GM12873 (cell line): ENCODE data around the gene GLP1R.
A peak's percentile ranks its signal among the peaks of the same experiment; 100 is the strongest.

ENCODE experiments used
- TF ChIP-seq, protein P1 (sequence below): IDR thresholded peaks from 2 replicates; pipeline ENCODE4 v1.5.1; 2012; ENCODE audit warnings: low read depth, mild to moderate bottlenecking, moderate library complexity, low read length, control low read depth; ENCODE audit not compliant: insufficient read depth; ENCODE audit errors: missing control alignments

The GLP1R gene

GRCh38 chr6:39026175-39026574, 22.4 kb upstream of the GLP1R start:
- TF ChIP-seq, protein P1, sequence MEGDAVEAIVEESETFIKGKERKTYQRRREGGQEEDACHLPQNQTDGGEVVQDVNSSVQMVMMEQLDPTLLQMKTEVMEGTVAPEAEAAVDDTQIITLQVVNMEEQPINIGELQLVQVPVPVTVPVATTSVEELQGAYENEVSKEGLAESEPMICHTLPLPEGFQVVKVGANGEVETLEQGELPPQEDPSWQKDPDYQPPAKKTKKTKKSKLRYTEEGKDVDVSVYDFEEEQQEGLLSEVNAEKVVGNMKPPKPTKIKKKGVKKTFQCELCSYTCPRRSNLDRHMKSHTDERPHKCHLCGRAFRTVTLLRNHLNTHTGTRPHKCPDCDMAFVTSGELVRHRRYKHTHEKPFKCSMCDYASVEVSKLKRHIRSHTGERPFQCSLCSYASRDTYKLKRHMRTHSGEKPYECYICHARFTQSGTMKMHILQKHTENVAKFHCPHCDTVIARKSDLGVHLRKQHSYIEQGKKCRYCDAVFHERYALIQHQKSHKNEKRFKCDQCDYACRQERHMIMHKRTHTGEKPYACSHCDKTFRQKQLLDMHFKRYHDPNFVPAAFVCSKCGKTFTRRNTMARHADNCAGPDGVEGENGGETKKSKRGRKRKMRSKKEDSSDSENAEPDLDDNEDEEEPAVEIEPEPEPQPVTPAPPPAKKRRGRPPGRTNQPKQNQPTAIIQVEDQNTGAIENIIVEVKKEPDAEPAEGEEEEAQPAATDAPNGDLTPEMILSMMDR: no peak

GRCh38 chr6:39029156-39030011, 19.2 kb upstream of the GLP1R start:
- TF ChIP-seq, protein P1: peak; percentile 93

- TF ChIP-seq, protein P1: no peak
These were observed 12.9 kb upstream of the GLP1R start for GRCh38 chr6:39035681-39036080.

GRCh38 chr6:39037082-39037508, 11.5 kb upstream of the GLP1R start:
- TF ChIP-seq, protein P1: no peak

DNA sequence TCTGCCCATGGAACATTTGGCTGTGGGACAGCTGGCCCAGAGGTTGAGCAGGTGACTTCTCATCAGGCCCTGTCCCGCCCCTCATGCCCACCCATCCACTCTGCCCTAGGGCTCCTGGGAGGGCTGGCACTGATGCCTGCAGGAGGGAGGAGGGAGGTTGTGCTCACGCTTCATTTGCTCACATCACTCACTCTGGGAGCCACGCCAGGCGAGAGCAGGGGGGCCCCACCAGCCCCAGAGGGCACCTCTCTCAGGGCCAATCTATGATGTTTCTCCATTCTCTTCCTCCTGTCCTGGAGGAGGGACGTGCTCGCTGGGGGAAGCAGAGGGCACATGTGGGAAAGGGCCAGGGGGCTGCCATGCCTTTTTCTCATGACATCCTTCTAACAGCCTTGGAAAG, 10.9 kb upstream of the GLP1R start:
- TF ChIP-seq, protein P1: no peak

DNA sequence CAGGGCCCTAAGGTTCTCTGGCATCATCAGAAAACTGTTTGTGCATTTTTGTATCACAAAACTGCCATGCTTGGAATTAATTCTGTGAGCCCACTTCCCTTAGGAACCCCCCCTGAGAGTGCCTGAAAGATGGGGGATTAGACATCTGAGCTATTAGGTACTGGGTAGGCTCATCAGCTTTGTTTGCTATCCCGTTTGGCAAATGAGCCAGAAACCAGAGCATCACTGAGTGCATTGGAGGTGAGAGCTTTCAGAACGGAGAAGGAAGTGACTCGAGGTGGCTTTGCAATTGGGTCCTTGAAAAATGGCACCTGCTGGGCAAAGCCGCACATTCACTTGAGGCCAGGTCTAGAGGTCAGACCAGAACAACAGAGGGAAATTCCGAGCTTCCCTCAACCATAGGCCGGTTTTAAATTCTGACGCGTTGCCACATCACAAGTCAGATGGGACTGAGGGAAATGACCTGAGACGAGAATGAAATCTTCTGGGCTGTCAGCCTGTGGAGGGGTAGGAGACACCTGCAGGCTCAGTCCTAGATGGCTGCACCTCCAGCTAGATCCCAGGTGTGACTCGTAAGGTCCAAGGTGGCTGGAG, 8.4 kb upstream of the GLP1R start:
- TF ChIP-seq, protein P1: no peak

- TF ChIP-seq, protein P1: no peak
These were observed 7.5 kb upstream of the GLP1R start for GRCh38 chr6:39041072-39041471.
